ENCODE measurements around the gene BCAP31. TPM values are rescaled to one million over a fixed set of nuclear protein-coding genes. Genes with fewer than 3 reads are reported as not detected.

The BCAP31 gene
- total RNA-seq, 1 donor from 2014 or later: 144 TPM

DNA sequence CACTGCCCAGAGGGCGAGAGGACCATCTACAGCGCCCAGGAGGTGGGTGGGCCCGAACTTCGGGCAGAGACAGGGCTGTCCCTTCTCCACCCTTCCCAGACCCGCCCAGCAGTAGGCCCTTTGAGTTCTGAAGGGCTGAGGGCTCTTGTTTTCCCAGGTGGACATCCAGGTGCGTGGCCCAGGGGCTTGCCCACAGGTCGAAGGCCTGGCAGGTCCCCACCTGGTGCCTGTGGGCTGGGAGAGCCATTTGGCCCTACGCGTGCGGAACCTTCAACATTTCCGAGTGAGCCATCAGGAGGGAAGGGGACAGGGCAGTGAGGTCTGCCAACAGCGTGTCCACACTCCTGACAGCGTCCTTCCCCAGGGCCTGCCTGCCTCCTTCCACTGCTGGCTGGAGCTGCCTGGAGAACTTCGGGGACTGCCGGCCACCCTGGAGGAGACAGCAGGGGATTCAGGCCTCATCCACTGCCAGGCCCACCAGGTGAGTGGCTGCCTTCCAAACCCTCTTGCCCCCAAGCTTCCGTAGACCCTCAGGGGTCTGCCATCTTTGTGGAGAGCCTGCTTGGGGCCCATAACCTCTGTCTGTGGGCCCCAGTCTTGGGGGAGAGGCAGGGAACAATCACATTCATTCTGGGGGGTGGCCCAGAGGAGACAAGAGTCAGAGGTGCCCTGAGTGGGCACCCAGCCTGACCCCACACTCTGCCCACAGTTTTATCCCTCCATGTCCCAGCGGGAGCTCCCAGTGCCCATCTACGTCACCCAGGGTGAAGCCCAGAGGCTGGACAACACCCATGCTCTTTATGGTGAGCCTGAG, 46.6 kb upstream of the BCAP31 start:
- TF ChIP-seq, protein P1, sequence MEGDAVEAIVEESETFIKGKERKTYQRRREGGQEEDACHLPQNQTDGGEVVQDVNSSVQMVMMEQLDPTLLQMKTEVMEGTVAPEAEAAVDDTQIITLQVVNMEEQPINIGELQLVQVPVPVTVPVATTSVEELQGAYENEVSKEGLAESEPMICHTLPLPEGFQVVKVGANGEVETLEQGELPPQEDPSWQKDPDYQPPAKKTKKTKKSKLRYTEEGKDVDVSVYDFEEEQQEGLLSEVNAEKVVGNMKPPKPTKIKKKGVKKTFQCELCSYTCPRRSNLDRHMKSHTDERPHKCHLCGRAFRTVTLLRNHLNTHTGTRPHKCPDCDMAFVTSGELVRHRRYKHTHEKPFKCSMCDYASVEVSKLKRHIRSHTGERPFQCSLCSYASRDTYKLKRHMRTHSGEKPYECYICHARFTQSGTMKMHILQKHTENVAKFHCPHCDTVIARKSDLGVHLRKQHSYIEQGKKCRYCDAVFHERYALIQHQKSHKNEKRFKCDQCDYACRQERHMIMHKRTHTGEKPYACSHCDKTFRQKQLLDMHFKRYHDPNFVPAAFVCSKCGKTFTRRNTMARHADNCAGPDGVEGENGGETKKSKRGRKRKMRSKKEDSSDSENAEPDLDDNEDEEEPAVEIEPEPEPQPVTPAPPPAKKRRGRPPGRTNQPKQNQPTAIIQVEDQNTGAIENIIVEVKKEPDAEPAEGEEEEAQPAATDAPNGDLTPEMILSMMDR (IDR thresholded peaks at IDR 0.05): no peak
- no peaks in the 10 kb centered on the region for H3K9me3 Mint-ChIP-seq (ENCODE audit: low read depth)

DNA sequence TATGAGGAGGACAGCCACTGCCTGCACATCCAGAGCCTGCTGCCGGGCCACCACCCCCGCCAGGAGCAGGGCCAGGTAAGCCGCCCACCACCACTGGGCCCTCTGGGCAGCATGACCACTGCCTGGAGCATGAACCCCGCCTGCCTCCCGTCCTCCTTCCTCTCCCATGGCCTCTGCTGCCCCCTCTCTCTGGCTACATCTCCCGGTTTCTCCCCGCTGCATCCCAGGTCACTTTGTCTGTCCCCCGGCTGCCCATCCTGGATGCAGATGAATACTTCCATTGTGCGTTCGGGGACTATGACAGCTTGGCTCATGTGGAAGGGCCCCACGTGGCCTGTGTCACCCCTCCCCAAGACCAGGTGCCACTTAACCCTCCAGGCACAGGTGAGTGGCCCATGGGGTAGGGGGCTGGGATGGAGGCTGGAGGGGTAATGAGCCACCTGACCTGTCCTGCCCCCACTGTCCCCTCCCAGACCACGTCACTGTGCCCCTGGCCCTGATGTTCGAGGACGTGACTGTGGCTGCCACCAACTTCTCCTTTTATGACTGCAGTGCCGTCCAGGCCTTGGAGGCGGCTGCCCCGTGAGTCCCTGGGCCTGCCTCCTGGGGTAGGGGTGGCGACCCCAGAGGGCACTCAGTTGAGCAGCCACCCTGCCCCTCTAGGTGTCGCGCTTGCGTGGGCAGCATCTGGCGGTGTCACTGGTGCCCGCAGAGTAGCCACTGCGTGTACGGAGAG, 45.8 kb upstream of the BCAP31 start:
- TF ChIP-seq, protein P1 (IDR thresholded peaks at IDR 0.05): no peak
- no peaks in the 10 kb centered on the region for H3K27me3 Mint-ChIP-seq (ENCODE audit: low read depth)
- H3K9me3 Mint-ChIP-seq (ENCODE audit: low read depth): no peaks in the 10 kb centered on the region
- no peak overlapping the region for H3K27ac Mint-ChIP-seq (ENCODE audit: unreplicated experiment)
- DNase-seq (ENCODE audit: low spot score): no peak
- peaks cover 2% of the 10 kb centered on the region for H3K36me3 Mint-ChIP-seq (ENCODE audit: low read depth)
- no peak overlapping the region for H3K4me3 Mint-ChIP-seq (ENCODE audit: unreplicated experiment)
- H3K4me1 Mint-ChIP-seq (ENCODE audit: low read depth): peaks cover 11% of the 10 kb centered on the region

More for the DNA sequence above, 46.6 kb upstream of the BCAP31 start:
- H3K27ac Mint-ChIP-seq (ENCODE audit: unreplicated experiment): no peak overlapping the region
- no peak overlapping the region for H3K4me3 Mint-ChIP-seq (ENCODE audit: unreplicated experiment)
- H3K27me3 Mint-ChIP-seq (ENCODE audit: low read depth): no peaks in the 10 kb centered on the region
- H3K36me3 Mint-ChIP-seq (ENCODE audit: low read depth): peaks cover 2% of the 10 kb centered on the region
- DNase-seq (ENCODE audit: low spot score): no peak
- H3K4me1 Mint-ChIP-seq (ENCODE audit: low read depth): peaks cover 7% of the 10 kb centered on the region

DNA sequence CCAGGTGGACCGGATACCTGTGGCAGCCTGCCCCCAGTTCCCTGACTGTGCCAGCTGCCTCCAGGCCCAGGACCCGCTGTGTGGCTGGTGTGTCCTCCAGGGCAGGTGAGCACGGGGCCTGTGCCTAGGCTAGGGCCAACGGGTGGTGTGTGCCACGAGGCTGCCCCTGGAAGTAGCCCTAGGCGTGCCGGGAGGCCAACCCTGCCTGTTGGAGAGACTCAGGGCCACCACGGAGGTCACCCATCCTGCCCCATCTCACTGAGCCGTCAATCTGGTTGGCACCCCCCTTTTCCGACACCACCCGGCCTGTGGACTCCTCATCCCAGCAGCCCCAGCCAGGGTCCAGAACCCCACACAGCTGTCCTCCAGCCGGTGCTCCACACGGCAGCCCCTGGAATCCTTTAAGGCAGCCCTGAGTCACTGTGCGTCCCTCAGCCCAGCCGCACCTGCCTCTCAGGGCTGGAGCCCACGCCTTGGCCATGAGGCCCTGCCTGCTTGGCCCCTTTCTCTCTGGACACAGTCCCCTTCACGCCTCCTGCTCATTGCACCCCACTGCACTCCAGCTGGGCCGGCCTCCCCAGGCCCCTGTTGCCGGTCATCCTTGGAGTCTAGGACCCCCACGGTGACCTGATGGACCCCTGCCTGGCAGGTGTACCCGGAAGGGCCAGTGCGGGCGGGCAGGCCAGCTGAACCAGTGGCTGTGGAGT, 45.1 kb upstream of the BCAP31 start:
- Mint-ChIP-seq H3K27ac (ENCODE audit: unreplicated experiment) (no peak overlapping the region), H3K4me3 (ENCODE audit: unreplicated experiment) (no peak overlapping the region), H3K36me3 (ENCODE audit: low read depth) (peaks cover 2% of the 10 kb centered on the region), H3K9me3 (ENCODE audit: low read depth) (no peaks in the 10 kb centered on the region), H3K4me1 (ENCODE audit: low read depth) (peaks cover 11% of the 10 kb centered on the region), H3K27me3 (ENCODE audit: low read depth) (no peaks in the 10 kb centered on the region)
- TF ChIP-seq, protein P1 (IDR thresholded peaks at IDR 0.05): no peak
- peak; percentile 94 for DNase-seq (ENCODE audit: low spot score)

GRCh38 chrX:153768311-153769157, 44.3 kb upstream of the BCAP31 start:
- Mint-ChIP-seq H3K36me3 (ENCODE audit: low read depth) (peaks cover 2% of the 10 kb centered on the region), H3K27ac (ENCODE audit: unreplicated experiment) (no peak overlapping the region), H3K27me3 (ENCODE audit: low read depth) (no peaks in the 10 kb centered on the region), H3K4me1 (ENCODE audit: low read depth) (peaks cover 11% of the 10 kb centered on the region), H3K9me3 (ENCODE audit: low read depth) (no peaks in the 10 kb centered on the region), H3K4me3 (ENCODE audit: unreplicated experiment) (no peak overlapping the region)
- peak; percentile 91 for DNase-seq (ENCODE audit: low spot score)
- TF ChIP-seq, protein P1 (IDR thresholded peaks at IDR 0.05): peak; percentile 21

Measured in chondrocyte (in vitro differentiated cells).